Stimulated activated CD8-positive, alpha-beta memory T cell treated with anti-CD3 and anti-CD28 coated beads, Interleukin-4, amount 100 ng/mL, for 24 hours (primary cell): ENCODE measurements around the gene ICE2.

Experiments used
- DNase-seq: peaks from one replicate; pipeline ENCODE4 v3.0.0-alpha.2; 2020; ENCODE audit warnings: low read depth

The ICE2 gene

GRCh38 chr15:60389261-60390077, 89.5 kb downstream of the ICE2 start:
- DNase-seq: no peak

DNA sequence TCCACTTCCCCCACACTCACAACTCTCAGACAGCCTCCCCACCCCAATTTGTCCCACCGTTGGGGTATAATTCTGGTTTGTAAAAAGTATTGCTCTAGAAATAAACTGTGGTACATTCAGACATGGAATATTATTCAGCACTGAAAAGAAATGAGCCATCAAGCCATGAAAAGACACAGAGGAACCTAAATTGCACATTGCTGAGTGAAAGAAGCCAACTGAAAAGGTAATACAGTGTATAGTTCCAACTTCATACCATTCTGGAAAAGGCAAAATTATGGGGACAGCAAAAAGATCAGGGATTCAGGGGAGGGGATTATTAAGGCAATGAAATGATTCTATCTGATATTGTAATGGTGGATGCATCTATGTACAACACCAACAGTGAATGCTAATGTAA, 91.6 kb downstream of the ICE2 start:
- DNase-seq: no peak

DNA sequence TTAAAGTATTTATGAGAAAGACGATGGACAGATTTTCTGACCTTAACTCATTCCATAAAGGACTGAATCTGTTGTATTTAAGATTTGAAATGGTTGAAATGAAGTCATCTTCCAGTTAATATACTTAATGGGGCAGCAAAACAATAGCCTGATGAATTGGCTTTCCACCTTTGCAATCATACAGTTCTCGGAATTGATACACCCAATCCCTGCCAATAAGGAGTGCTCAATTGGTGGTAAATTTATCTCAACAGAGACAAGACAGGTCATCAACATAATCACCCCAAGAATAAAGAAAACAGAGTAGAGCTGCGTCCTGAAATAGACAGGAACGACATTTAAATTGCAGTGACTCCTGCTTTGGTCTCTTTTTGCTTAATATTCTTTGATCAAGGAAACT, 92.3 kb downstream of the ICE2 start:
- DNase-seq: no peak

DNA sequence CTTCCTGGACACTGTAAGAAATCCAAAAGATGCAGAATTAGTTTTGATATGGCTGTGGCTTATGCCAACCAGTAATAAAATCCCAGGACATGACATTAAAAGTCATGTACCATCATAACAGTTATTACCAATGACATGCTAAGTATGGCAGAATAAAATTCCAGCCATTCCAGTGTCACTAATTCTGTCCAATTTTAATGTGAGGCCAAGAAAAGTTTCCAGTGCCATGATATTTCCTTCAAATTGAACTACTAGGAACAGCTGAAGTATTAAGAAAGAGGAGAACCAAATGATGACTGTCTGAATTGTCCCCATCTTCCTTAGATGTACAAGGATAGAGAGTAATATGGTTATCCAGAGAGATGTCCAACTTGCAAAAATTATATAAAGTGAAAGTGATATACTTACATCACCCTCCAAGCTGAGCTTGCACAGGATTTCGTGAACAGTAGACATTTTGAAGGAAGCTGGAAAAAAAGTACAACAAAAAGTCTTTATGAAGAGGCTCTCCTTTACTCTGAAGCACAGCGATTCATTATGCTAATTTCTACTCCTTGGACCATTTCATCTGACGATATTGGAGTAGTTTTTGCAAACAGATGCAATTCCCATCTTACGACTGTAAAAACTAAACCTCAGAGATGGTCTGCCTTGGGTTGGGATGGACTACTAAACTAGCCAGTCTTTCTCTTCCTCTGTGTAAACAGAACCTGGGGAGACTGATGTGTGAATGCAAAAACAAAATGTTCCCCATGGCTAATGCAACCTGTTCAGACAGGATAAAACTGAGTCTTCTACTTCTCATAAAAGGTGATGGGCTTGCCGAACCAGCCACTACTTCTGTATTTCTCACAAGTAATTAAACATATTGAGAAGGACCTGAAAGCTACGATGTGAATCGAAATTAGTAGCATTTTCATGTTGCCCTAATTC, 93.1 kb downstream of the ICE2 start:
- no peak for DNase-seq

DNA sequence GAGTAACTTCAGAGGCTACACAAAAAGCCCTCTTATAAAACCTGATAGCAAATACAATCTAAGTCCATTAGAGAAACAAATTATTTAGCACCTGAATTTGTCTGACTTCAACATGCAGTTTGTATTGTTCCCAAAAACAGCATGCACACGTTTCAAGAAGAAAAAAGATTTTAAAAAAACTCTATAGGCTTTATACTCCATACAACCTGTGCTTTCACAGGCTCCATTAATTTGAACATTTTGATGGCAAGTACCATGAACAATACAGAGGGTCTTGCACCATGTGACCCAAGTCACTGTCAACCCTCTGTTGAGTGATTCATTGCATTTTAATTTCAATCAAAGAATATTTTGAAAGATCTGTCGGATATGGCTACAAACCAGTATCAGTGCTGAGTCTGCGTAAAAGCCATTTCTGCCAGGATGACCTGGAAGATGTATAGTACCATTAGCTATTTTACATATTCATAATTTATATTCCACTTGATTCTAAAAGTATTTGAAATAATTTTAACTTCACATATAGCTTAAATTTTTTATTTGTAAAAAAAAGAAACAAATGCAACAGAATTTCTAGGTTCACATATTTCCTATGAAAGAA, 94.3 kb downstream of the ICE2 start:
- DNase-seq: no peak

DNA sequence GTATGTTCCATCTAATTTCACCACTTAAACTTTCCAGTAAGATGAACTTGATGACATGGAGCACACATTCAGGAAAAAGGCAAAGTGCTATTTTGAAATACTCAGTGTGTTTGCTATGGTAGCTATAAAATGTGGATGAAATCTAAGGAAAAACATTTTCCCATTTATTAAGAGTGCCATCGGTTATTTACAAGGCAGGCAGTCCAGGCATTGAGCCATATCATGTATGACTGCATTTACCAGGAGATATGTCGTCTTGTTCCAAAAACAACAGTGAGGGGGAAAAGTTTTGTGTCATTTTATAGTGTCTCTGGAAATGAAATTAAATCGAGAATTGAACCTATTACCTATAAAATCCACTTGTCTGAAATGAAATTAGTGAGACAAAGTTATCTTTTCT, 94.9 kb downstream of the ICE2 start:
- DNase-seq: no peak

- no peak for DNase-seq
Measured at GRCh38 chr15:60382773-60383674, 95.9 kb downstream of the ICE2 start.

GRCh38 chr15:60381148-60381788, 97.7 kb downstream of the ICE2 start:
- no peak for DNase-seq

GRCh38 chr15:60379525-60380274, 99.2 kb downstream of the ICE2 start:
- no peak for DNase-seq

- DNase-seq: no peak
Measured at GRCh38 chr15:60379185-60379524, 99.8 kb downstream of the ICE2 start.

GRCh38 chr15:60376677-60377095, 102.3 kb downstream of the ICE2 start:
- no peak for DNase-seq

GRCh38 chr15:60375306-60375705, 103.6 kb downstream of the ICE2 start:
- DNase-seq: no peak

DNA sequence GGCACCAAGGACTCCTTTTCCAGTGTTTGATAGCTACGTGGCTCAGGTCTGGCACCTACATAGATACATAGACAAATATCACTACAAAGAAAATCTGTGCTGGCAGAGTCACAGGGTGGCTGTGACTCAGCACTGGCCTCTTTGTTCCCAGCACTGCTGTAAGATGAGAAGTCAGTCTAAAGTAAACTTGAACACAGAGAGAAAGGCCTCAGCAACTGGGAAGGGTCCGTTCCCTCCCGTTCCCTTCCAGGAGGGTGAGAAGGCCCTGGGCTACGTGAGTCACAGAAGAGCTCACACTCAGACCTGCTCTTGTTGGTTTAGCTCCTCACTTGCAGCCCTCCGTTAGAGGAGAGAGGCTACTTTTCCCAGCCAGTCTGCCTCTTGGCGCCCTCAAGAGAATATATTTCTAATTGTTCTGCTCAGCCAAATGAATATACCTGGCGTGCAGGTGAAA, 104.3 kb downstream of the ICE2 start:
- DNase-seq: no peak

- no peak for DNase-seq
Measured at GRCh38 chr15:60374209-60374608, 104.7 kb downstream of the ICE2 start.

DNA sequence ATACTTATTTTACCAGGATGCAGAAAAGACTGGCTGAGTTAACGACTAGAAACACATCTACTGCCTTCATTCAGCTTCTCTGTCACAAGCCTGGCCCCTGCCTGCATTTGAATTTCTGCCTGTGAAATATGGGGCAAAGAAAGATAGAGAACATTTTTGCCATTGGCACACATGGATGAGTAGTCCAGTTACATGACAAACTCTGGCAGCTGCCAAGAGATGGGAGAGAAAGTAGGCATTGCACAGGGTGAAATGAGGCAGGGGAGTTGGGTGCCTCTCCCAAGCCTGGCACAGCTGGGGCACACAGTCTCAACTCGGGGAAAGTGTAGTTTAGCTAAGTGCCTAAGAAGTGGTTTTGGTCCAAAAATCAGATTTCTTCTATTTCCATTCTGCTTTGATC, 105.2 kb downstream of the ICE2 start:
- DNase-seq: no peak

- no peak for DNase-seq
Measured at GRCh38 chr15:60373327-60373726, 105.6 kb downstream of the ICE2 start.

- no peak for DNase-seq
Measured at GRCh38 chr15:60372756-60373155, 106.2 kb downstream of the ICE2 start.

GRCh38 chr15:60372227-60372626, 106.7 kb downstream of the ICE2 start:
- no peak for DNase-seq

- DNase-seq: no peak
Measured at GRCh38 chr15:60371175-60372051, 107.5 kb downstream of the ICE2 start.

GRCh38 chr15:60370869-60371136, 108.1 kb downstream of the ICE2 start:
- DNase-seq: no peak
